Measurements from ENCODE around the gene EVA1A.
A peak's percentile ranks its signal among the peaks of the same experiment; 100 is the strongest.

Gene EVA1A

GRCh38 chr2:75598589-75599155 lies 37.9 kb upstream of the EVA1A start:
- no peak overlapping the region for H3K4me3 ChIP-seq (ENCODE audit: low read length)
- no peak for DNase-seq (ENCODE audit: low read depth)
- TF ChIP-seq CTCF (conservative IDR thresholded peaks at IDR 0.05; ENCODE audit: low read length) = no peak

- H3K4me3 ChIP-seq (ENCODE audit: low read length) = no peak overlapping the region
- TF ChIP-seq CTCF (conservative IDR thresholded peaks at IDR 0.05; ENCODE audit: low read length) = no peak
- no peak for DNase-seq (ENCODE audit: low read depth)
These were observed 37.2 kb upstream of the EVA1A start for GRCh38 chr2:75597949-75598348.

GRCh38 chr2:75596784-75597183 lies 36.0 kb upstream of the EVA1A start:
- no peak for DNase-seq (ENCODE audit: low read depth)
- TF ChIP-seq CTCF (conservative IDR thresholded peaks at IDR 0.05; ENCODE audit: low read length) = no peak
- H3K4me3 ChIP-seq (ENCODE audit: low read length) = no peak overlapping the region

- DNase-seq (ENCODE audit: low read depth) = peak; percentile 87
- TF ChIP-seq CTCF (conservative IDR thresholded peaks at IDR 0.05; ENCODE audit: low read length) = no peak
- no peak overlapping the region for H3K4me3 ChIP-seq (ENCODE audit: low read length)
These were observed 35.0 kb upstream of the EVA1A start for GRCh38 chr2:75595541-75596395.

GRCh38 chr2:75594596-75594995 lies 33.9 kb upstream of the EVA1A start:
- no peak for TF ChIP-seq CTCF (conservative IDR thresholded peaks at IDR 0.05; ENCODE audit: low read length)
- DNase-seq (ENCODE audit: low read depth) = no peak
- H3K4me3 ChIP-seq (ENCODE audit: low read length) = no peak overlapping the region

- no peak for TF ChIP-seq CTCF (conservative IDR thresholded peaks at IDR 0.05; ENCODE audit: low read length)
- DNase-seq (ENCODE audit: low read depth) = no peak
These were observed 32.1 kb upstream of the EVA1A start for GRCh38 chr2:75592888-75593287.

GRCh38 chr2:75592030-75592429 lies 31.3 kb upstream of the EVA1A start:
- H3K4me3 ChIP-seq (ENCODE audit: low read length) = no peak overlapping the region
- peak; percentile 83 for DNase-seq (ENCODE audit: low read depth)

More at GRCh38 chr2:75592888-75593287, 32.1 kb upstream of the EVA1A start:
- no peak overlapping the region for H3K4me3 ChIP-seq (ENCODE audit: low read length)

More at GRCh38 chr2:75592030-75592429, 31.3 kb upstream of the EVA1A start:
- no peak for TF ChIP-seq CTCF (conservative IDR thresholded peaks at IDR 0.05; ENCODE audit: low read length)
